ENCODE data around the gene ISL1. TPM values are rescaled to one million over a fixed set of nuclear protein-coding genes. Genes with fewer than 3 reads are reported as not detected.

Gene ISL1
- total and polyA plus RNA-seq, 2 of the 13 experiments (the other 11 are each of a cell fraction or from before 2014, with no cell fraction given): not detected

DNA sequence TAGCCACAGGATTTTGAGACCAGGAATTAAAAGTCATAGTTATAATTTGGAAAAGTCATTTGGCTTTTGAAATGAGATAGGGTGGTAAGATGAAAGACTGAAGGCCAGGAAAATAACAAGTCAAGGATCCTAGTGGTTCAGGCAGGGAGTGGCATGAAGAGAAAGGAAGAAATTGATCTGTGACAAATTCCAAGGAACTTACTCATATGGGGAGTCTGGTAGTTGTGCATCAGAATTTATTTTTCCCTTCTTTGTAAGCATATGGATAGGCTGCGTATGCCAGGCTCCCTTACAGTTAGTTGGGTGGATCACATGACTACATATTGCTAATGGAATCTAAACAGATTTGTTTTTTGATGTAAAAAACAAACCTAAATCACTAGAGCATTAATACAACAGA lies 21.0 kb downstream of the ISL1 start:
- POLR2A ChIA-PET: no interaction called here
- no peaks in the 10 kb centered on the region for H3K36me3 ChIP-seq (replicated peaks in 1 of 2; ENCODE audit: control insufficient read depth in 1 of 2, insufficient read depth in 2 of 2, low read length in 2 of 2)
- no peaks in the 10 kb centered on the region for H4K20me1 ChIP-seq (ENCODE audit: insufficient read depth, low read length)
- H3K27me3 ChIP-seq (ENCODE audit: control insufficient read depth in 1 of 2, insufficient read depth in 2 of 2, low read length in 2 of 2): peaks cover 0 to 7% of the 10 kb centered on the region in 2 experiments; a peak in 3 of 5 replicates
- no peak overlapping the region for H3K4me2 ChIP-seq (ENCODE audit: low read depth, low read length)
- H3K4me1 ChIP-seq (ENCODE audit: insufficient read depth, low read length): no peaks in the 10 kb centered on the region
- no peaks in the 10 kb centered on the region for H3K9me3 ChIP-seq (ENCODE audit: low read length)
- 0% methylated on average over 1 of the region's 1 CpG for WGBS (ENCODE audit: low lambda C conversion rate)
- ATAC-seq (no peak), DNase-seq (ENCODE audit: low spot score) (no peak), FAIRE-seq (no peak)
- no peak overlapping the region for H3K4me3 ChIP-seq (replicated peaks in 1 of 3; ENCODE audit: insufficient read depth in 1 of 3, low read depth in 2 of 3, low read length in 3 of 3)
- CTCF ChIA-PET (ENCODE audit: low intra/inter-chr PET ratio, low total read pairs): no interaction called here
- intact Hi-C loops (cut with micrococcal nuclease; ENCODE audit: unreplicated experiment): no loop called here
- H3K9ac ChIP-seq (ENCODE audit: insufficient read depth, low read depth, low read length): no peak overlapping the region
- TF ChIP-seq JDP2 (CRISPR knock-in tag; IDR thresholded peaks at IDR 0.05; ENCODE audit: borderline replicate concordance): no peak
- TF ChIP-seq REXO4 (CRISPR knock-in tag; IDR thresholded peaks at IDR 0.05; ENCODE audit: borderline replicate concordance): no peak
- no peak for TF ChIP-seq ZNF782 (CRISPR knock-in tag; IDR thresholded peaks at IDR 0.05; ENCODE audit: borderline replicate concordance)
- TF ChIP-seq MAF1 (CRISPR knock-in tag; IDR thresholded peaks at IDR 0.05; ENCODE audit: borderline replicate concordance): no peak
- no peak for TF ChIP-seq ZKSCAN5 (CRISPR knock-in tag; IDR thresholded peaks at IDR 0.05)
- TF ChIP-seq MED13 (CRISPR knock-in tag; IDR thresholded peaks at IDR 0.05): no peak
- TF ChIP-seq ZNF749 (CRISPR knock-in tag; IDR thresholded peaks at IDR 0.05; ENCODE audit: borderline replicate concordance): no peak
- TF ChIP-seq, protein P1, sequence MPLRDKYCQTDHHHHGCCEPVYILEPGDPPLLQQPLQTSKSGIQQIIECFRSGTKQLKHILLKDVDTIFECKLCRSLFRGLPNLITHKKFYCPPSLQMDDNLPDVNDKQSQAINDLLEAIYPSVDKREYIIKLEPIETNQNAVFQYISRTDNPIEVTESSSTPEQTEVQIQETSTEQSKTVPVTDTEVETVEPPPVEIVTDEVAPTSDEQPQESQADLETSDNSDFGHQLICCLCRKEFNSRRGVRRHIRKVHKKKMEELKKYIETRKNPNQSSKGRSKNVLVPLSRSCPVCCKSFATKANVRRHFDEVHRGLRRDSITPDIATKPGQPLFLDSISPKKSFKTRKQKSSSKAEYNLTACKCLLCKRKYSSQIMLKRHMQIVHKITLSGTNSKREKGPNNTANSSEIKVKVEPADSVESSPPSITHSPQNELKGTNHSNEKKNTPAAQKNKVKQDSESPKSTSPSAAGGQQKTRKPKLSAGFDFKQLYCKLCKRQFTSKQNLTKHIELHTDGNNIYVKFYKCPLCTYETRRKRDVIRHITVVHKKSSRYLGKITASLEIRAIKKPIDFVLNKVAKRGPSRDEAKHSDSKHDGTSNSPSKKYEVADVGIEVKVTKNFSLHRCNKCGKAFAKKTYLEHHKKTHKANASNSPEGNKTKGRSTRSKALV (CRISPR knock-in tag; IDR thresholded peaks at IDR 0.05): no peak
- no peak for TF ChIP-seq CENPX (CRISPR knock-in tag; IDR thresholded peaks at IDR 0.05)
- no peak for TF ChIP-seq ZNF550 (CRISPR knock-in tag; IDR thresholded peaks at IDR 0.05; ENCODE audit: borderline replicate concordance)
- no TSS peak for BruUV-seq (replicated peaks)
- no peak overlapping the region for H3K27ac ChIP-seq (ENCODE audit: extremely low read length, insufficient read depth, low read length)
- H2AFZ ChIP-seq (ENCODE audit: low read length): no peak overlapping the region
- in situ Hi-C loops (cut with HindIII; ENCODE audit: extremely low pct_ligation_motif_present, low pct_unique_long_range_greater_than_20kb): no loop called here
- H3K79me2 ChIP-seq (ENCODE audit: insufficient read depth, low read length): no peaks in the 10 kb centered on the region
